Measurements from ENCODE around the gene FLAD1.
A peak's percentile ranks its signal among the peaks of the same experiment; 100 is the strongest.
"Not testable (repeated sequence)": the region's sequence is repeated elsewhere in the genome, so short reads cannot be mapped to it uniquely, and the experiment has no call there.

The FLAD1 gene

DNA sequence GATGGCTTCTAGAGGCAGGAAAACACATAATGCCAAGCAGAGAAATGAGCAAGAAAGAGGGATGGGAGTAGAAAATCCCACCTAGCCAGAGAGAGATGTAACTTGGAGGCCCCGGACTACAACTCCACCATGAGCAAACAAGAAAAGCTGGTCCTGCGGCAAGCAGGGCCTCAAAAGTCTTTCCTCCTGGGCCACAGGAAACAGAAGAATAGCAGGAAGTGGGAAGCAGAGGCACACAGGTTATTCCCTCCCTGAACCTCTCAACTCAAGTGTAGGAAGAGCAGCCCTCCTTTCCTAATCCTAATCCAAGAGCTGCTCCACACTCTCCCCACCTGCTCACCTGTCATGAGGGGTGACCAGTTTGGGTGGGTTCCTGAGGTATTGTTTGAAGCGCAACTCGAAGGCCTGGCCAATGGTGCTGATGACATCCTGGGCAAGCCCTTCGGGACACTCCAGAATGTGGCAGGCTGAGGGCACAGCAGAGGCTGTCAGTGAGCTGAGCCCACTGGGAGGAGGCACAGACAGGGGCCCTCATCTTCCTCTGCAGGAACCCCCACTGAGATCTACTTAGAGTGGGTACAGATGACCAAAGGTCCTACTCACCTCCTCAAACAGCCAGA lies 15.7 kb upstream of the FLAD1 start:
- no peak for DNase-seq (ENCODE audit: low read depth, low spot score)

GRCh38 chr1:154968731-154969130 lies 14.4 kb upstream of the FLAD1 start:
- DNase-seq (ENCODE audit: low read depth, low spot score), result no peak

GRCh38 chr1:154969246-154969645 lies 13.9 kb upstream of the FLAD1 start:
- no peak for DNase-seq (ENCODE audit: low read depth, low spot score)

- DNase-seq (ENCODE audit: low read depth, low spot score), result no peak
Measured at GRCh38 chr1:154969860-154970452, 13.2 kb upstream of the FLAD1 start.

DNA sequence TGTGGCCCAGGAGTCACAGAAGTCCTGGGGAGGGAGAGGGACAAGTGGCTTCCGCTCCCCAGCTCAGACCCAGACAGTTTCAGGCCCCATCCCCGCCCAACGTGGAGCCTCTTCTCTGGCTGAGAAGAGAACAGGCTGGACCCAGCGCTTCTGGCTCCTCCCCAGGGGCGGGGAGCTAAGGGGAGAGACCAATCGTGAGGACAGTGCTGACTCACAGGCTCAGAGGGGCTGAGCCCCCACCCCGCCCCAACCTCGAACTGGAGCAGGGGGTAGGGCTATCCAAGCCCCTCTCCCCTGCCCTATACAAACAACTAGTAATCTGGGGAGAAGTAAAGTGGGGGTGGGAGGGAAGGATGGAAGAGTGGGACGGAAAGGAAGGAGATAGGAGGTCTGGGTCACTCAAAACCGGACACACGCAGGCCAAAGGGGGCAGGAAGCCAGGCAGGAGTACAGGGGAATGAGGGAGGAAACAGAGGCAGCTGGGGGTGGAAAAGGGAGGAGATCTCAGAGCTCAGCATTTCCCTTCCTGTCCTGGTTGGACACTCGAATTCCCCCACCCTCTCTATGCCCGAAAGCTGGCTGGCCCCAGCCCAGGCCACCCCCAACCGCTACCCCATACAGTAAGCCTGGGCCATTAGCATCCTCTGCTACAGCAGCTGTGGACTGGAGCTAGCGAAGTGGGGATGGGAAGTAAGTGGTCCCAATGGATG lies 12.4 kb upstream of the FLAD1 start, which contains the start of gene SHC1:
TSS of gene SHC1 (minus strand) at position 117 of the 710 bp plus-strand sequence. CDS start 221 bp downstream, outside the sequence.
- no peak for DNase-seq (ENCODE audit: low read depth, low spot score)

DNA sequence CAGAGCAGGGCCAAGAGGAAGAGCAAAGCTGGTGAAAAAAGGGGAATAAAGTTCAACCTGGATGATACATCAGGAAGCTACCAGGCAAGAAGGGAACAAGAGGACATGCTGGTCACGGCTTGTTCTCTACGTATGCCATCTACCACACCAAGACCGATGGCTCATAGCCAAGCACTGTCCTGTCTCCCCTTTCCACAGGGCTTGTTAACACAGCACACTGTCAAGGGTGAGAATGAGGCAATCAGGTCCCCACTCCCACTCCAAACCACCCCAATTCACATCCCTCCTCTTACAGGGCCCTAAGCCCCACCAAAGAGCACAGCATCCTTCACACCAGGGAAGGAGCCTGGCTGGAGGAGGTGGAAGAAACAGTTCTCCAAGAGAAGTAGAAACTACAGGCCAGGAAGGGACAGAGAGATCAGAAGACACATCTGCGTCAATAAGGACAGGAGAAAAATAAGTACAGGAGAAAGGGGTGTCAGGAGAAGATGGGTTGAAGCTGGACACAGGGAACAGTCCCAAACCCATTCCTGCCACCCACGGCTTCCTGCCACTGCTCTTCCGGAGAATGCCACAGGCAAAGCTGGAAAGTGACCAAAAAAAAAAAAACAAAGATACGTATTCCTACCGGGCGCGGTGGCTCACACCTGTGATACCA lies 11.7 kb upstream of the FLAD1 start:
- no peak for DNase-seq (ENCODE audit: low read depth, low spot score)

DNA sequence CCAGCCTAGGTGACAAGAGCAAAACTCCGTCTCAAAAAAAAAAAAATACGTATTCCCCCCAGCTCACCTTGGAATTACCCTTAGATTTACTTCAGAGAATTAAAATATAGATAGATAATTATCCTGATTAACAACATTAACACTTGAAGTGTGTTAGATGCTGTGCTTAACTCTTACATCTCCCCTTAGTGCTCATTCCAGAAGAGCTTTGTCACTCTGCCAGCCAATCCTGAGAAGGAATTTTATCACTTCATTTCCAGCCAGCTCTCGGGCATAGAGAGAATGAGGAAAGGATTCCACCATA lies 11.0 kb upstream of the FLAD1 start:
- no peak for DNase-seq (ENCODE audit: low read depth, low spot score)

DNA sequence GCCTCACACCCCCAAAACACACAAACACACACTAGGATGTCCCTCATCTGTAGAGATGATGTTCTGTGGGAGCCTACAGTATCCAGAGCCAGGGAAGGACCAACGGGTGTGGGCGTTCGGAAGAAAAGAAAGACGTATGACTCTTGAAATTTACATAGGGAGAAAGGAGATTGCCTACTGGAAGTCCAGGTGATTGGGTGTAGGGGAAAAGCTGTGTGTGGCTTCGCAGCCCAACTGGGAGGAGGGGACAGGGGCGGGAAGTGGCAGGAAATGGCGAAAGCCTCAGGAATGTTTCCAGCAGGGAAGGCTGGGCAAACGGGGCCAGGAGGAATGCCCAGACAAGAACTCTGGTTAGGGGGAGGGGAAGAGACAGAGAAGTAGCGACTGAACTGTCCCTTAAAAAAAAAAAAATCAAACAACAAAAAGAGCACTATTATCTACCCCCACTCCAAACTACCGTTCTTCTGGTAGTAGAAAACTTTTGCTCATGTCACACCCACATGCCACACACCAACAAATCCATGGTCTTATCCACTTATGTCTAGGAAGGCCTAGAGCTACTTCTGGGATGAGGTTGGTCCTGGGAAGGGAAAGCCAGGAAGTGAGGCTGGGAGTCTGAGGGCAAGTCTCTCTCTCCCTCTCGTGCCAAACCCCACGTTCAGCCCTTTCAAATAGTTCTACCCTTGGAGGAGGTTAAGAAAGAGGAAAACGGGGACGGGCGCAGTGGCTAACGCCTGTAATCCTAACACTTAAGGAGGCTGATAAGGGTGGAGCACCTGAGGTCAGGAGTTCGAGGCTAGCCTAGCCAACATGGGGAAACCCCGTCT lies 10.4 kb upstream of the FLAD1 start:
- no peak for DNase-seq (ENCODE audit: low read depth, low spot score)

GRCh38 chr1:154973344-154974101 lies 9.6 kb upstream of the FLAD1 start:
- peak; percentile 78 for DNase-seq (ENCODE audit: low read depth, low spot score)

DNA sequence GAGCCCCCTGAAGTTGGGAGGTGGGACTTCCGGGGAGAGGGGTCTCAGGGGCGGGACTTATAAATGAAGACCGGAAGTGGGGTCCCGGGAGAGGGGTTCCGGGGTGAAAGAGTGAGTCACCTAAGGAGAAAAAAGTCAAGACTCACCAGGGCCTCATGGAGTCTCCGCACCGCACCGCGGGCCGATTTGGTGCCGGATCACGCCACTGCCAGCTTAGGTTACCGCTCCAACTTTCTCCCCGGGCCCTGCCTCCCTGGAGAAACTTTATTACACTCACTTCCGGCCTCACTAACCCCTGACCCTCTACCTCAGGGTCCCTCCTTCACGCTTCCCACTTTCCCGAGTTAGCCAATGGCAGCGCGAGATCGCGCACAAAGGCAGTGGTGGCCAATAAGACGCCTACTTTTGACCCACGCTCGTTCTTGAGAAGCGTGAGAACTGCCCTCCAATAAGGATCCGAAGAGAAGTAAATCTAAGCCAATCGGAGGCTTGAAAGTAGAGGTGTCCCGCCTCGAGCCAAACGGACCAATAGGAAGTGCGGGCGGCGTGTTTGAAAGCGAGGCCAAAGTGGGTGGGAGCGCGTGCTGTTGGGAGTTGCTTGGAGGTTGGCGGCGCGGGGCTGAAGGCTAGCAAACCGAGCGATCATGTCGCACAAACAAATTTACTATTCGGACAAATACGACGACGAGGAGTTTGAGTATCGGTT lies 8.9 kb upstream of the FLAD1 start, which contains the start of gene CKS1B:
TSS of gene CKS1B (plus strand) at position 580 of the 706 bp plus-strand sequence. CDS start at position 645, 65 bp downstream.
- DNase-seq (ENCODE audit: low read depth, low spot score), result peak; percentile 86

DNA sequence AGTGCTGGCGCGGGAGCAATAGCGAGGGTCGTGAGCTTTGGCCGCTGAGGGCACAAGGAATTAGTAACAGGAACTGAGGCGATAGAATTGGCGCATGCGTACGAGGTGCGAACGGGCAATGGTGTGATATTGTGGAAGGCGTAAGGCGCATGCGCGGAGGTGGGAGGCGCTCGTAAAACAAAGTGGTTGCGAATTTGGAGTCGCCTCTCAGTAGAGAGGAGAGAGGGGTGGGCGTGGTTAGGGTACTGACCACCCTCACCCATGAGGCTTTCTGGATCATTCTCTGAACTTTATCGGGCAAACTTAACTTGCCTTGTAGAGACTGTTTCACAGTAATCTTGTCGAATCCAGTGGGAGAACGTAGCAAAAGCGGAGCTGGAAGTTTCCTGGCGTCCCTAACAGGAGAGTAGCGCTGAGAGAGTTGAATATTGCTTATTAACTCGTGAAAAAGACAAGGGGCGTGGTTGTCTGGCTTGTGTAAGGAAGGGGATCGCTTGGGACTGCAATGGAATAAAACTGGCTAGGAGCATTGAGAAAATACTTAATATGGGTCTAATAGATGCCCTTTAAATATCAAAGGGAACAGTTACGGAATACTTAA lies 8.2 kb upstream of the FLAD1 start:
- DNase-seq (ENCODE audit: low read depth, low spot score), result peak; percentile 81

- peak; percentile 23 for DNase-seq (ENCODE audit: low read depth, low spot score)
Measured at GRCh38 chr1:154975409-154976059, 7.6 kb upstream of the FLAD1 start.

- not testable (repeated sequence) for DNase-seq (ENCODE audit: low read depth, low spot score)
Measured at GRCh38 chr1:154977762-154978161, 5.4 kb upstream of the FLAD1 start.

DNA sequence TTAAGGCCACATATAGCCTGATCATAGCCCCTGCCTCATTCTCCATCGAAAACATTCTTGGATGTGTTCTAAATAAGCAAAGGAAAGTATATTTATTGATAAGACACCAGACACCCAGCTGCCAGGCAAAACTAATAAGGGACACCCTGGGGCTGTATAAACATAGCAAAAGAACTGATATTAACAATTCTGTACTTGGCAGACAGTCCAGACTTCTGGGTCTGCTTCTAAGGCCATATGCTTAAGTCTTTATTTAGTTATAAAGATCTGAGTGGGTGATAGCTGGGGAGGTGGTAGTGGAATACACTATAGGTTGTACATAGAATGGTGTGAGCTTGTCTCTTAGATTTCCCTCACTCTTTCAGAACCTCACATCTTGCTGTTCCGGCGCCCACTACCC lies 4.8 kb upstream of the FLAD1 start:
- DNase-seq (ENCODE audit: low read depth, low spot score), result no peak

GRCh38 chr1:154982341-154982740 lies 803 bp upstream of the FLAD1 start:
- DNase-seq (ENCODE audit: low read depth, low spot score), result no peak

GRCh38 chr1:154983776-154984466 lies 777 bp downstream of the FLAD1 start:
- no peak for DNase-seq (ENCODE audit: low read depth, low spot score)

DNA sequence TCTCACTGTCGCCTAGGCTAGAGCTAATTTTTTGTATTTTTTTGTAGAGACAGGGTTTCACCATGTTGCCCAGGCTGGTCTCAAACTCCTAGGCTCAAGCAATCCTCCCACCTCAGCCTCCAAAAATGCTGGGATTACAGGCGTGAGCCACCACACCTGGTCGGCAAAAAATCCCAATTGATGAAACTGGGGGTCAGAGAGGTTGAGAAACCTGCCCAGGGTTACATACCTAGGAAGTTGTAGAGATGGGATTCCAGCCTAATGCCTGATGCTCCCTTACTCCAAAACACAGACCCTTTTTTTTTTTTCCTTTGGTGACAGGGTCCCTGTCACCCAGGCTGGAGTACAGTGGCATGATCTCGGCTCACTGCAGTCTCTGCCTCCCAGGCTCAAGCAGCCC lies 3.6 kb downstream of the FLAD1 start:
- DNase-seq (ENCODE audit: low read depth, low spot score), result not testable (repeated sequence)

GRCh38 chr1:154987326-154987725 lies 4.2 kb downstream of the FLAD1 start:
- DNase-seq (ENCODE audit: low read depth, low spot score), result no peak

Data from activated naive CD8-positive, alpha-beta T cell treated with anti-CD3 and anti-CD28 coated beads, Interleukin-2, amount 50 U/mL, for 16 hours (primary cell).